HL-60 (cell line): ENCODE measurements around the gene ACTR6.

Experiments
- CTCF ChIP-seq: IDR thresholded peaks from one replicate; pipeline ENCODE4 v1.5.1; 2011; ENCODE audit warnings: low read length, control low read depth, inconsistent platforms; ENCODE audit not compliant: insufficient read depth
- POLR2AphosphoS5 ChIP-seq: IDR thresholded peaks from 2 replicates; pipeline ENCODE4 v1.6.1; 2012; ENCODE audit warnings: low read depth

- TF ChIP-seq CTCF (no peak), POLR2AphosphoS5 (no peak)
Measured at GRCh38 chr12:100164153-100164704, 36.4 kb upstream of the ACTR6 start.
